ENCODE measurements around the gene RALBP1.

DNA sequence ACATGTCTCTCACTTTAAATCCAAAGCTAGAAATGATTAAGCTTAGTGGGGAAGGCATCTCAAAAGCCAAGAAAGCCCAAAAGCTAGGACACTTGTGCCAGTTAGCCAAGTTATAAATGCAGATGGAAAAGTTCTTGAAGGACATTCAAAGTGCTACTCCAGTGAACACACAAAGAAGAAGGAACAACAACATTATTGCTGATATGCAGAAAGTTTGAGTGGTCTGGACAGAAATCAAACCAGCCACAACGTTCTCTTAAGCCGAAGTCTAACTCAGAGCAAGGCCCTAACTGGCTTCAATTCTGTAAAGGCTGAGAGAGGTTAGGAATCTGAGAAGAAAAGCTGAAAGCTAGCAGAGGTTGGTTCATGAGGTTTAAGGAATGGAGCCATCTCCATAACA, 90.1 kb downstream of the RALBP1 start:
- TF ChIP-seq, protein P1, sequence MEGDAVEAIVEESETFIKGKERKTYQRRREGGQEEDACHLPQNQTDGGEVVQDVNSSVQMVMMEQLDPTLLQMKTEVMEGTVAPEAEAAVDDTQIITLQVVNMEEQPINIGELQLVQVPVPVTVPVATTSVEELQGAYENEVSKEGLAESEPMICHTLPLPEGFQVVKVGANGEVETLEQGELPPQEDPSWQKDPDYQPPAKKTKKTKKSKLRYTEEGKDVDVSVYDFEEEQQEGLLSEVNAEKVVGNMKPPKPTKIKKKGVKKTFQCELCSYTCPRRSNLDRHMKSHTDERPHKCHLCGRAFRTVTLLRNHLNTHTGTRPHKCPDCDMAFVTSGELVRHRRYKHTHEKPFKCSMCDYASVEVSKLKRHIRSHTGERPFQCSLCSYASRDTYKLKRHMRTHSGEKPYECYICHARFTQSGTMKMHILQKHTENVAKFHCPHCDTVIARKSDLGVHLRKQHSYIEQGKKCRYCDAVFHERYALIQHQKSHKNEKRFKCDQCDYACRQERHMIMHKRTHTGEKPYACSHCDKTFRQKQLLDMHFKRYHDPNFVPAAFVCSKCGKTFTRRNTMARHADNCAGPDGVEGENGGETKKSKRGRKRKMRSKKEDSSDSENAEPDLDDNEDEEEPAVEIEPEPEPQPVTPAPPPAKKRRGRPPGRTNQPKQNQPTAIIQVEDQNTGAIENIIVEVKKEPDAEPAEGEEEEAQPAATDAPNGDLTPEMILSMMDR (IDR thresholded peaks at IDR 0.05), result no peak
- no peak for TF ChIP-seq POLR2A (IDR thresholded peaks at IDR 0.05)

Measured in body of pancreas (tissue), 4 donors.